Stomach (tissue), 4 donors: ENCODE measurements around the gene NTRK2.

Source experiments
- EP300 ChIP-seq: sonication (generic); formaldehyde crosslinking; IDR thresholded peaks from one replicate; pipeline ENCODE4 v1.6.1; 2017; ENCODE audit warnings: antibody characterized with exemption
- POLR2AphosphoS5 ChIP-seq, 3 donors: sonication (generic); formaldehyde crosslinking; IDR thresholded peaks; one replicate each; pipeline ENCODE4 v1.6.1; 2016; ENCODE audit warnings: antibody characterized with exemption in 3 of 3
- TF ChIP-seq, protein P1 (sequence below), 7 experiments: fragments of 450-650 bp in 4 of 7; fragments of 200-600 bp in 3 of 7; sonication (generic) in 3 of 7; IDR thresholded peaks; one replicate each; pipeline ENCODE4 v1.5.1; 2016 to 2019; ENCODE audit warnings: antibody characterized with exemption in 7 of 7, control low read depth in 2 of 7, mild to moderate bottlenecking in 1 of 7

DNA sequence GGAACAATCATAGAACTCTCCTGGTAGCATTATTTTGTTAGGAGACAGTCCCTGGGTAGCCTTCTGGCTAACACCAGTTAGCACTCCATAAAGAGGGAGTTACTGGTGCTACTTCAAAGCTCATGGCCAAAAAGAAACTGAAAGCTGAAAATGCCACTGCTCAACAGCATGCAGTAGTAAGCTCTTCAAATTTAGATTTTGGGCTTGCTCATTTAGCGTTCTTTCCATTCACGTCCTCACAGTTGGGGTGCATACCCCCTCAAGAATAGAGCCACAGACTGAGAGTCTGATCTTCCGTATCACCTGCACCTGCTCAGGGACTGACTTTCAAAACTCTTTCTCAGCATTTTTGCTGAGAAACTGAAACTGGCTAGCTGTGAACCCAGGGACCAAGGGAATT lies 24.7 kb downstream of the NTRK2 start:
- TF ChIP-seq EP300 = no peak
- TF ChIP-seq, protein P1, sequence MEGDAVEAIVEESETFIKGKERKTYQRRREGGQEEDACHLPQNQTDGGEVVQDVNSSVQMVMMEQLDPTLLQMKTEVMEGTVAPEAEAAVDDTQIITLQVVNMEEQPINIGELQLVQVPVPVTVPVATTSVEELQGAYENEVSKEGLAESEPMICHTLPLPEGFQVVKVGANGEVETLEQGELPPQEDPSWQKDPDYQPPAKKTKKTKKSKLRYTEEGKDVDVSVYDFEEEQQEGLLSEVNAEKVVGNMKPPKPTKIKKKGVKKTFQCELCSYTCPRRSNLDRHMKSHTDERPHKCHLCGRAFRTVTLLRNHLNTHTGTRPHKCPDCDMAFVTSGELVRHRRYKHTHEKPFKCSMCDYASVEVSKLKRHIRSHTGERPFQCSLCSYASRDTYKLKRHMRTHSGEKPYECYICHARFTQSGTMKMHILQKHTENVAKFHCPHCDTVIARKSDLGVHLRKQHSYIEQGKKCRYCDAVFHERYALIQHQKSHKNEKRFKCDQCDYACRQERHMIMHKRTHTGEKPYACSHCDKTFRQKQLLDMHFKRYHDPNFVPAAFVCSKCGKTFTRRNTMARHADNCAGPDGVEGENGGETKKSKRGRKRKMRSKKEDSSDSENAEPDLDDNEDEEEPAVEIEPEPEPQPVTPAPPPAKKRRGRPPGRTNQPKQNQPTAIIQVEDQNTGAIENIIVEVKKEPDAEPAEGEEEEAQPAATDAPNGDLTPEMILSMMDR (IDR thresholded peaks at IDR 0.05) = no peak
- no peak for TF ChIP-seq POLR2AphosphoS5 (IDR thresholded peaks at IDR 0.05)
